NB4 (cell line): ENCODE data around the gene MMS22L.

Source experiments
- MAX ChIP-seq: IDR thresholded peaks from 2 replicates; pipeline ENCODE4 v1.6.1; 2011; ENCODE audit warnings: low read depth, low read length
- POLR2A ChIP-seq: IDR thresholded peaks from 2 replicates; pipeline ENCODE4 v1.6.1; 2011; ENCODE audit warnings: mild to moderate bottlenecking; ENCODE audit not compliant: insufficient read length; ENCODE audit errors: extremely low read depth
- TF ChIP-seq, protein P1 (sequence below): IDR thresholded peaks from one replicate; pipeline ENCODE4 v1.5.1; 2012; ENCODE audit warnings: low read depth, low read length

DNA sequence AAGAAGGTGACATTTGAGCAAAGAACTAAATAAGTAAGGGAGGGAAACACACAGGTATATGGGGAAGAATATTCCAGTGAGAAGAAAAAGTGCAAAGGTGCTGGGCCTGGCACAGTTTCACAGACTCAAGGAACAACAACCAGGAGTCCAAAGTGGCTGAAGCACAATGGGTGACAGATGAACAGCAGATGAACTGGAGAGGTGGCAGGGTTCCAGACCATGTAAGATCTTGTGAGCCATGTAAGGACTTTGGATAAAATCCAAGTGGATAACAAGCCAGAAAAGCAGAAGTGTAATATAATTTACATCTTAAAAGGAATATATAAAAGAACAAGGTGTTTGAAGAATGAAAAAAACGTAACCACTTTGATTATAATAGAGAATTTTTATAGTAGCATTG is 87.9 kb downstream of the MMS22L start:
- TF ChIP-seq, protein P1, sequence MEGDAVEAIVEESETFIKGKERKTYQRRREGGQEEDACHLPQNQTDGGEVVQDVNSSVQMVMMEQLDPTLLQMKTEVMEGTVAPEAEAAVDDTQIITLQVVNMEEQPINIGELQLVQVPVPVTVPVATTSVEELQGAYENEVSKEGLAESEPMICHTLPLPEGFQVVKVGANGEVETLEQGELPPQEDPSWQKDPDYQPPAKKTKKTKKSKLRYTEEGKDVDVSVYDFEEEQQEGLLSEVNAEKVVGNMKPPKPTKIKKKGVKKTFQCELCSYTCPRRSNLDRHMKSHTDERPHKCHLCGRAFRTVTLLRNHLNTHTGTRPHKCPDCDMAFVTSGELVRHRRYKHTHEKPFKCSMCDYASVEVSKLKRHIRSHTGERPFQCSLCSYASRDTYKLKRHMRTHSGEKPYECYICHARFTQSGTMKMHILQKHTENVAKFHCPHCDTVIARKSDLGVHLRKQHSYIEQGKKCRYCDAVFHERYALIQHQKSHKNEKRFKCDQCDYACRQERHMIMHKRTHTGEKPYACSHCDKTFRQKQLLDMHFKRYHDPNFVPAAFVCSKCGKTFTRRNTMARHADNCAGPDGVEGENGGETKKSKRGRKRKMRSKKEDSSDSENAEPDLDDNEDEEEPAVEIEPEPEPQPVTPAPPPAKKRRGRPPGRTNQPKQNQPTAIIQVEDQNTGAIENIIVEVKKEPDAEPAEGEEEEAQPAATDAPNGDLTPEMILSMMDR, result no peak
- TF ChIP-seq POLR2A (no peak), MAX (no peak)
